Ishikawa (cell line): Measurements from ENCODE around the gene SLC35A1.

Experiments
- CEBPB ChIP-seq: IDR thresholded peaks from 2 replicates; pipeline ENCODE4 v1.6.1; 2012
- CREB1 ChIP-seq: IDR thresholded peaks from 2 replicates; pipeline ENCODE4 v1.6.1; 2012; ENCODE audit warnings: low read depth
- EGR1 ChIP-seq: IDR thresholded peaks from 2 replicates; pipeline ENCODE4 v1.6.1; 2012
- EP300 ChIP-seq: IDR thresholded peaks from 2 replicates; pipeline ENCODE4 v1.6.1; 2012; ENCODE audit warnings: borderline replicate concordance
- FOXM1 ChIP-seq: IDR thresholded peaks from 2 replicates; pipeline ENCODE4 v1.6.1; 2012; ENCODE audit warnings: low read depth, borderline replicate concordance
- MAX ChIP-seq: IDR thresholded peaks from 2 replicates; pipeline ENCODE4 v1.6.1; 2012
- NFIC ChIP-seq: IDR thresholded peaks from 2 replicates; pipeline ENCODE4 v1.6.1; 2012
- RAD21 ChIP-seq: IDR thresholded peaks from 2 replicates; pipeline ENCODE4 v1.6.1; 2012; ENCODE audit warnings: low read depth
- REST ChIP-seq: IDR thresholded peaks from 2 replicates; pipeline ENCODE4 v1.6.1; 2012; ENCODE audit warnings: low read depth, mild to moderate bottlenecking
- TAF1 ChIP-seq: IDR thresholded peaks from 2 replicates; pipeline ENCODE4 v1.6.1; 2012; ENCODE audit warnings: low read depth, mild to moderate bottlenecking
- TCF12 ChIP-seq: IDR thresholded peaks from 2 replicates; pipeline ENCODE4 v1.6.1; 2012; ENCODE audit warnings: low read depth
- TEAD4 ChIP-seq: IDR thresholded peaks from 2 replicates; pipeline ENCODE4 v1.6.1; 2012
- USF1 ChIP-seq: IDR thresholded peaks from 2 replicates; pipeline ENCODE4 v1.6.1; 2012
- YY1 ChIP-seq: IDR thresholded peaks from 2 replicates; pipeline ENCODE4 v1.6.1; 2012; ENCODE audit warnings: low read depth
- ZBTB7A ChIP-seq: IDR thresholded peaks from 2 replicates; pipeline ENCODE4 v1.6.1; 2012; ENCODE audit warnings: low read depth

The SLC35A1 gene

GRCh38 chr6:87465051-87465450 lies 7.7 kb upstream of the SLC35A1 start:
- no peak for TF ChIP-seq TEAD4
- no peak for TF ChIP-seq RAD21
- TF ChIP-seq REST, result no peak
- TF ChIP-seq YY1, result no peak
- TF ChIP-seq FOXM1, result no peak
- no peak for TF ChIP-seq USF1
- TF ChIP-seq MAX, result no peak
- TF ChIP-seq NFIC, result no peak
- no peak for TF ChIP-seq ZBTB7A
- TF ChIP-seq EP300, result no peak
- no peak for TF ChIP-seq CREB1
- no peak for TF ChIP-seq TCF12

GRCh38 chr6:87473419-87473903 lies 687 bp downstream of the SLC35A1 start:
- TF ChIP-seq CEBPB (peak; percentile 81), CREB1 (no peak), EP300 (no peak), MAX (0 out of 2 replicates have a peak, but pooled peaks have one; percentile 20), YY1 (no peak)

- no peak for TF ChIP-seq NFIC
- no peak for TF ChIP-seq YY1
These were observed 9.2 kb downstream of the SLC35A1 start for GRCh38 chr6:87481931-87482330.

- TF ChIP-seq FOXM1, result no peak
- TF ChIP-seq EP300, result no peak
- TF ChIP-seq NFIC, result no peak
- no peak for TF ChIP-seq MAX
- no peak for TF ChIP-seq REST
These were observed 9.6 kb downstream of the SLC35A1 start for GRCh38 chr6:87482366-87482765.

GRCh38 chr6:87483929-87484328 lies 11.2 kb downstream of the SLC35A1 start:
- TF ChIP-seq TAF1, result no peak
- TF ChIP-seq NFIC, result no peak
- no peak for TF ChIP-seq EGR1
- no peak for TF ChIP-seq FOXM1
- TF ChIP-seq RAD21, result no peak
- no peak for TF ChIP-seq CEBPB
- no peak for TF ChIP-seq USF1
- no peak for TF ChIP-seq REST

- TF ChIP-seq MAX (no peak), TEAD4 (no peak), TAF1 (no peak), EGR1 (no peak), USF1 (no peak), YY1 (no peak), RAD21 (no peak), TCF12 (no peak), REST (no peak), ZBTB7A (no peak), CEBPB (no peak), FOXM1 (no peak), NFIC (no peak), CREB1 (no peak), EP300 (no peak)
These were observed 11.7 kb downstream of the SLC35A1 start for GRCh38 chr6:87484491-87484890.
